H54 (cell line): ENCODE measurements around the gene SEPSECS.

ENCODE experiments used
- DNase-seq: peaks from one replicate; pipeline ENCODE4 v3.0.0; 2011; ENCODE audit warnings: low spot score, mixed read lengths; ENCODE audit not compliant: insufficient read length
- FAIRE-seq: peaks from 3 replicates; lab custom pipeline; 2011; peaks lifted over from hg19 to GRCh38; lab: Jason Lieb, UNC
- POLR2A ChIP-seq: IDR thresholded peaks from 2 replicates; pipeline ENCODE4 v1.6.1; 2011; ENCODE audit warnings: low read depth, mild to moderate bottlenecking, low read length

The SEPSECS gene

GRCh38 chr4:25159837-25160713, at the start of gene SEPSECS:
SEPSECS (minus strand) TSS chr4:25160449; CDS start chr4:25160369, 80 bp downstream.
- FAIRE-seq (peak; percentile 76), DNase-seq (peak; percentile 49)
- TF ChIP-seq POLR2A, result peak; percentile 81

- no peak for DNase-seq
- FAIRE-seq, result no peak
- no peak for TF ChIP-seq POLR2A
Observed at GRCh38 chr4:25209702-25210101, 49.5 kb upstream of the SEPSECS start.

- no peak for DNase-seq
- FAIRE-seq, result no peak
- no peak for TF ChIP-seq POLR2A
Observed at GRCh38 chr4:25207997-25208396, 47.7 kb upstream of the SEPSECS start.

- TF ChIP-seq POLR2A, result no peak
- FAIRE-seq (no peak), DNase-seq (no peak)
Observed at GRCh38 chr4:25198713-25199112, 38.5 kb upstream of the SEPSECS start.

- FAIRE-seq (no peak), DNase-seq (no peak)
- TF ChIP-seq POLR2A, result no peak
Observed at GRCh38 chr4:25190407-25190806, 30.2 kb upstream of the SEPSECS start.

GRCh38 chr4:25184056-25184455, 23.8 kb upstream of the SEPSECS start:
- no peak for TF ChIP-seq POLR2A
- DNase-seq (no peak), FAIRE-seq (no peak)

- TF ChIP-seq POLR2A, result no peak
- DNase-seq (no peak), FAIRE-seq (no peak)
Observed at GRCh38 chr4:25182937-25183336, 22.7 kb upstream of the SEPSECS start.

GRCh38 chr4:25180524-25181131, 20.4 kb upstream of the SEPSECS start:
- no peak for DNase-seq
- TF ChIP-seq POLR2A, result no peak
- no peak for FAIRE-seq

GRCh38 chr4:25178838-25179261, 18.6 kb upstream of the SEPSECS start:
- DNase-seq (no peak), FAIRE-seq (no peak)
- no peak for TF ChIP-seq POLR2A

GRCh38 chr4:25177147-25177546, 16.9 kb upstream of the SEPSECS start:
- FAIRE-seq (no peak), DNase-seq (no peak)
- no peak for TF ChIP-seq POLR2A

- no peak for TF ChIP-seq POLR2A
- DNase-seq (no peak), FAIRE-seq (no peak)
Observed at GRCh38 chr4:25174674-25175073, 14.4 kb upstream of the SEPSECS start.

GRCh38 chr4:25172961-25173915, 13.0 kb upstream of the SEPSECS start:
- no peak for TF ChIP-seq POLR2A
- peak; percentile 94 for FAIRE-seq
- peak; percentile 29 for DNase-seq

GRCh38 chr4:25171201-25171865, 11.1 kb upstream of the SEPSECS start:
- DNase-seq (no peak), FAIRE-seq (no peak)

More at GRCh38 chr4:25171201-25171865, 11.1 kb upstream of the SEPSECS start:
- TF ChIP-seq POLR2A, result no peak
